HepG2 (cell line): Measurements from ENCODE around the gene INHBC. TPM values are rescaled to one million over a fixed set of nuclear protein-coding genes. Genes with fewer than 3 reads are reported as not detected.

Experiments used
- CREM ChIP-seq, 2 experiments: sonication (generic) in 1 of 2; formaldehyde crosslinking in 1 of 2; IDR thresholded peaks; 2 replicates each; pipeline versions ENCODE4 v1.4.0 to v1.6.1; 2016 to 2020; ENCODE audit warnings: antibody characterized with exemption in 1 of 2, mild to moderate bottlenecking in 1 of 2, missing genetic modification reagents in 1 of 2
- EHMT2 ChIP-seq: fragments of 200-600 bp; sonication (generic); IDR thresholded peaks from 2 replicates; pipeline ENCODE4 v1.7.0; 2017; ENCODE audit warnings: antibody characterized with exemption, low read depth, low read length, borderline replicate concordance
- ELF4 ChIP-seq: sonication (generic); formaldehyde crosslinking; IDR thresholded peaks from 2 replicates; pipeline ENCODE4 v1.5.0; 2020; ENCODE audit warnings: missing genetic modification reagents, mild to moderate bottlenecking, moderate library complexity, borderline replicate concordance
- ETV6 ChIP-seq: sonication (generic); formaldehyde crosslinking; conservative IDR thresholded peaks from 2 replicates; pipeline ENCODE4 v1.4.0; 2020; ENCODE audit warnings: missing genetic modification reagents
- GATAD1 ChIP-seq: IDR thresholded peaks from 2 replicates; pipeline ENCODE4 v1.6.1; 2016; ENCODE audit warnings: missing genetic modification reagents, missing compliant biosample characterization
- HIC2 ChIP-seq: sonication (generic); formaldehyde crosslinking; IDR thresholded peaks from 2 replicates; pipeline ENCODE4 v1.9.0; 2022; ENCODE audit warnings: low read depth, missing genetic modification reagents
- KAT8 ChIP-seq: IDR thresholded peaks from 2 replicates; pipeline ENCODE4 v1.6.1; 2016; ENCODE audit warnings: missing genetic modification reagents, missing compliant biosample characterization
- NONO ChIP-seq, 2 experiments: fragments of 450-650 bp in 1 of 2; sonication (generic) in 1 of 2; formaldehyde crosslinking in 1 of 2; IDR thresholded peaks in 1 of 2; conservative IDR thresholded peaks in 1 of 2; 2 replicates each; pipeline versions ENCODE4 v1.6.1 to v1.8.0; 2017 to 2022; ENCODE audit warnings: mild to moderate bottlenecking in 1 of 2, missing genetic modification reagents in 1 of 2, moderate library complexity in 1 of 2
- PRPF4 ChIP-seq: fragments of 200-400 bp; formaldehyde crosslinking; IDR thresholded peaks from 2 replicates; pipeline ENCODE4 v1.6.1; 2016; ENCODE audit warnings: low read length, low read depth; ENCODE audit not compliant: poor library complexity, severe bottlenecking
- RNF219 ChIP-seq: sonication (generic); formaldehyde crosslinking; IDR thresholded peaks from 2 replicates; pipeline ENCODE4 v1.5.0; 2020; ENCODE audit warnings: mild to moderate bottlenecking, missing genetic modification reagents
- SP1 ChIP-seq, 2 experiments: fragments of 450-650 bp in 1 of 2; sonication (generic) in 1 of 2; formaldehyde crosslinking in 1 of 2; IDR thresholded peaks; 2 replicates each; pipeline versions ENCODE4 v1.4.0 to v1.6.1; 2016 to 2020; ENCODE audit warnings: missing genetic modification reagents in 1 of 2
- SP5 ChIP-seq: IDR thresholded peaks from 2 replicates; pipeline ENCODE4 v1.6.1; 2016; ENCODE audit warnings: low read depth, borderline replicate concordance
- TEAD3 ChIP-seq: optimal IDR thresholded peaks from 2 replicates; pipeline ENCODE3; 2016; ENCODE audit warnings: borderline replicate concordance
- ZNF160 ChIP-seq: sonication (generic); formaldehyde crosslinking; IDR thresholded peaks from 2 replicates; pipeline ENCODE4 v1.8.0; 2022; ENCODE audit warnings: mild to moderate bottlenecking, inconsistent platforms, missing genetic modification reagents
- ZNF205 ChIP-seq: IDR thresholded peaks from 2 replicates; pipeline ENCODE4 v1.6.1; 2018; ENCODE audit warnings: missing biosample characterization, missing genetic modification reagents
- ZNF317 ChIP-seq: sonication (generic); formaldehyde crosslinking; IDR thresholded peaks from 2 replicates; pipeline ENCODE4 v1.5.0; 2020; ENCODE audit warnings: mild to moderate bottlenecking, missing genetic modification reagents
- ZNF343 ChIP-seq: sonication (generic); formaldehyde crosslinking; IDR thresholded peaks from 2 replicates; pipeline ENCODE4 v1.4.0; 2020; ENCODE audit warnings: mild to moderate bottlenecking, missing genetic modification reagents
- ZNF496 ChIP-seq: sonication (generic); formaldehyde crosslinking; IDR thresholded peaks from 2 replicates; pipeline ENCODE4 v1.8.1; 2023; ENCODE audit warnings: mild to moderate bottlenecking, moderate library complexity, missing genetic modification reagents; ENCODE audit not compliant: insufficient replicate concordance
- ZNF572 ChIP-seq: sonication (generic); formaldehyde crosslinking; IDR thresholded peaks from 2 replicates; pipeline ENCODE4 v1.5.1; 2020; ENCODE audit warnings: mild to moderate bottlenecking, missing genetic modification reagents
- ZSCAN30 ChIP-seq: sonication (generic); formaldehyde crosslinking; IDR thresholded peaks from 2 replicates; pipeline ENCODE4 v1.5.0; 2020; ENCODE audit warnings: mild to moderate bottlenecking, missing genetic modification reagents
- polyA plus RNA-seq, 8 experiments: library from polyadenylated mRNA; depleted of rRNA in 3 of 8; stranded (reverse) in 7 of 8; unstranded in 1 of 8; fragments of >200 nt; fragmentation: Illumina TruSeq in 4 of 8; extraction: Trizol in 4 of 8; gene quantifications; 2 replicates each; pipeline versions ENCODE4 v1.2.1 to v1.2.3, GENCODE V29; 2011 to 2016; ENCODE audit warnings: low read depth in 4 of 8, missing spikeins in 1 of 8, mixed read lengths in 1 of 8; ENCODE audit not compliant: insufficient read depth in 1 of 8
- total RNA-seq, 5 experiments: library from RNA; depleted of rRNA; stranded (reverse); fragments of >200 nt; fragmentation: Illumina TruSeq; extraction: Trizol; gene quantifications; 2 replicates each; pipeline ENCODE4 v1.2.3, GENCODE V29; 2016; ENCODE audit warnings: low read depth in 1 of 5
- TF ChIP-seq, protein P1 (sequence below): sonication (generic); formaldehyde crosslinking; IDR thresholded peaks from 2 replicates; pipeline ENCODE4 v1.4.0; 2020; ENCODE audit warnings: low read depth, mild to moderate bottlenecking, missing genetic modification reagents
- TF ChIP-seq, protein P2 (sequence below): sonication (generic); formaldehyde crosslinking; IDR thresholded peaks from 2 replicates; pipeline ENCODE4 v1.4.0; 2020; ENCODE audit warnings: missing genetic modification reagents

The INHBC gene
- total and polyA plus RNA-seq, 2 of the 13 experiments (the other 11 are each of a cell fraction or from before 2014, with no cell fraction given), result 1.8 to 13.8 TPM

GRCh38 chr12:57487597-57488401 lies 53.2 kb downstream of the INHBC start, which contains the start of gene MARS1 (continued):
- no peak for TF ChIP-seq NONO (IDR thresholded peaks at IDR 0.05)
- TF ChIP-seq NONO (CRISPR knock-in tag; conservative IDR thresholded peaks at IDR 0.05), result peak; percentile 88
- no peak for TF ChIP-seq HIC2 (CRISPR knock-in tag)
- 0 out of 2 replicates have a peak, but pooled peaks have one; percentile 54 for TF ChIP-seq ZNF160
- TF ChIP-seq SP5, result no peak
- TF ChIP-seq SP1 (IDR thresholded peaks at IDR 0.05), result no peak
- TF ChIP-seq SP1 (CRISPR knock-in tag; IDR thresholded peaks at IDR 0.05), result no peak
- TF ChIP-seq EHMT2, result no peak
- no peak for TF ChIP-seq ZNF572 (CRISPR knock-in tag)
- TF ChIP-seq, protein P1, sequence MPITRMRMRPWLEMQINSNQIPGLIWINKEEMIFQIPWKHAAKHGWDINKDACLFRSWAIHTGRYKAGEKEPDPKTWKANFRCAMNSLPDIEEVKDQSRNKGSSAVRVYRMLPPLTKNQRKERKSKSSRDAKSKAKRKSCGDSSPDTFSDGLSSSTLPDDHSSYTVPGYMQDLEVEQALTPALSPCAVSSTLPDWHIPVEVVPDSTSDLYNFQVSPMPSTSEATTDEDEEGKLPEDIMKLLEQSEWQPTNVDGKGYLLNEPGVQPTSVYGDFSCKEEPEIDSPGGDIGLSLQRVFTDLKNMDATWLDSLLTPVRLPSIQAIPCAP (CRISPR knock-in tag), result no peak
- 0 out of 2 replicates have a peak, but pooled peaks have one; percentile 32 for TF ChIP-seq RNF219 (CRISPR knock-in tag)
- no peak for TF ChIP-seq ETV6 (CRISPR knock-in tag)
- TF ChIP-seq TEAD3 (CRISPR knock-in tag), result peak; percentile 49
- no peak for TF ChIP-seq ZNF343 (CRISPR knock-in tag)
- no peak for TF ChIP-seq ZSCAN30 (CRISPR knock-in tag)
- TF ChIP-seq, protein P2, sequence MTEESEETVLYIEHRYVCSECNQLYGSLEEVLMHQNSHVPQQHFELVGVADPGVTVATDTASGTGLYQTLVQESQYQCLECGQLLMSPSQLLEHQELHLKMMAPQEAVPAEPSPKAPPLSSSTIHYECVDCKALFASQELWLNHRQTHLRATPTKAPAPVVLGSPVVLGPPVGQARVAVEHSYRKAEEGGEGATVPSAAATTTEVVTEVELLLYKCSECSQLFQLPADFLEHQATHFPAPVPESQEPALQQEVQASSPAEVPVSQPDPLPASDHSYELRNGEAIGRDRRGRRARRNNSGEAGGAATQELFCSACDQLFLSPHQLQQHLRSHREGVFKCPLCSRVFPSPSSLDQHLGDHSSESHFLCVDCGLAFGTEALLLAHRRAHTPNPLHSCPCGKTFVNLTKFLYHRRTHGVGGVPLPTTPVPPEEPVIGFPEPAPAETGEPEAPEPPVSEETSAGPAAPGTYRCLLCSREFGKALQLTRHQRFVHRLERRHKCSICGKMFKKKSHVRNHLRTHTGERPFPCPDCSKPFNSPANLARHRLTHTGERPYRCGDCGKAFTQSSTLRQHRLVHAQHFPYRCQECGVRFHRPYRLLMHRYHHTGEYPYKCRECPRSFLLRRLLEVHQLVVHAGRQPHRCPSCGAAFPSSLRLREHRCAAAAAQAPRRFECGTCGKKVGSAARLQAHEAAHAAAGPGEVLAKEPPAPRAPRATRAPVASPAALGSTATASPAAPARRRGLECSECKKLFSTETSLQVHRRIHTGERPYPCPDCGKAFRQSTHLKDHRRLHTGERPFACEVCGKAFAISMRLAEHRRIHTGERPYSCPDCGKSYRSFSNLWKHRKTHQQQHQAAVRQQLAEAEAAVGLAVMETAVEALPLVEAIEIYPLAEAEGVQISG (CRISPR knock-in tag), result peak; percentile 99
- no peak for TF ChIP-seq ZNF317 (CRISPR knock-in tag)
- TF ChIP-seq CREM (IDR thresholded peaks at IDR 0.05), result peak; percentile 97
- no peak for TF ChIP-seq CREM (CRISPR knock-in tag; IDR thresholded peaks at IDR 0.05)
- no peak for TF ChIP-seq PRPF4
- TF ChIP-seq ZNF205, result no peak
- TF ChIP-seq ELF4 (CRISPR knock-in tag), result no peak
- TF ChIP-seq KAT8, result peak; percentile 94
- TF ChIP-seq GATAD1, result peak; percentile 92
- no peak for TF ChIP-seq ZNF496
